NCI-H82 (cell line): Measurements from ENCODE around the gene ADSL.
"Not testable (repeated sequence)": the region's sequence is repeated elsewhere in the genome, so short reads cannot be mapped to it uniquely, and the experiment has no call there.

Experiments used
- DNase-seq: peaks from one replicate; lab custom pipeline; 2025; lab: John Stamatoyannopoulos, UW

ADSL gene

DNA sequence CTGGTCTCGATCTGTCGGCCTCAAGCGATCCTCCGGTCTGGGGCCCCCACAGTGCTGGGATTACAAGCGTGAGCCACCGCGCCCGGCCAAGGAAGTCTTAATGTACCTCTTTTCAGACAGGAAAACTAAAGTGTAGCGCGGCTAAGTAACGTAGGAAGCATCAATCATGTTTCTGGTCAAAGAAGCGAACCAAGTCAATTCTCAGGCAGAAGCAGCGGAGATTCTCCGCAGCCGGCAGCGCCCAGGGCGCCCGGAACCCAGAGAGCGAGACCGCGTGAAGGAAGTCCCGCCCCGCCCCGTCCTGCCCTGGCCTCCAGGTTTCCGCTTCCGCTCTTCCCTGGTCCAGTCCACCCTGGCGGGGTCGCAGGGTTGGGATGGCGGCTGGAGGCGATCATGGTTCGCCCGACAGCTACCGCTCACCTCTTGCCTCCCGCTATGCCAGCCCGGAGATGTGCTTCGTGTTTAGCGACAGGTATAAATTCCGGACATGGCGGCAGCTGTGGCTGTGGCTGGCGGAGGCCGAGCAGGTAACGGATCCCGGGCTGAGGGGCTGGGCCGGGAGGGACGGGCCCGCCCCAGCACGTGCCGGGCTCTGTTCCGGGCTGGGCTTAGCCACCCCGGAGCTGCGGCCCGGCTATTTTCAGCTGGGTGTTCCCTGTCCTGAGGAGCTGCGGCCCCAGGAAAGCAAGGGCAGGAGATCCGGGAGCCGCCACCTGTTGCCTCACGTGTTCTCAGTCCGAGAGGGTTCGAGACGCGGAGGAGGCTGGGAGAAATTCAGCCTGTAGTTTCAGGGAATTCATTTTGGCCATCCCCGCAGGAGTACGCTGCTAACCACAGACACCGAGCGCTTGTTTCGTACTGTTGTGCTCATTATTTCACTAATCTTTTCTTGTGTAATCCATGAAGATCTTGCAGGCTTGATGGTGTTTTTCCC, at the start of gene ADSL:
TSS of gene ADSL (plus strand) at position 316 of the 934 bp plus-strand sequence. CDS start at position 375, 59 bp downstream.
- peak; percentile 91 for DNase-seq

DNA sequence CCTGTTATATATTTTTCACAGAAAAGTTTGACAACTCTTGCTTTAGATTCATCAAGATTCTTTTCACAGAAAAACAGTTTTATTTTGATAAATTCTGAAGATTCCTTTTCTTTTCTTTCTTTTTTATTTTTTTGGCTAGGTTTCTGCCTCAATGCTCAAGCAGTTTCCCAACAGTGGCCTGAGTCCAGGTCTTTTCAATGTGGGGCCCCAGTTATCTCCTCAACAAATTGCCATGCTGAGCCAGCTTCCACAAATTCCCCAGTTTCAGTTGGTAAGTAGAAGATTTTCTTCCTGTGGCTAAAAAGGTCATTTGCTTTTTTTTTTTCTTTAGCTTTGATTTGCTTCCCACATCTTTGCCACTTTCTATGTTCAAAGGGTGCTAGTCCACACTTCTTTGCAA, 46.0 kb upstream of the ADSL start:
- DNase-seq: no peak

DNA sequence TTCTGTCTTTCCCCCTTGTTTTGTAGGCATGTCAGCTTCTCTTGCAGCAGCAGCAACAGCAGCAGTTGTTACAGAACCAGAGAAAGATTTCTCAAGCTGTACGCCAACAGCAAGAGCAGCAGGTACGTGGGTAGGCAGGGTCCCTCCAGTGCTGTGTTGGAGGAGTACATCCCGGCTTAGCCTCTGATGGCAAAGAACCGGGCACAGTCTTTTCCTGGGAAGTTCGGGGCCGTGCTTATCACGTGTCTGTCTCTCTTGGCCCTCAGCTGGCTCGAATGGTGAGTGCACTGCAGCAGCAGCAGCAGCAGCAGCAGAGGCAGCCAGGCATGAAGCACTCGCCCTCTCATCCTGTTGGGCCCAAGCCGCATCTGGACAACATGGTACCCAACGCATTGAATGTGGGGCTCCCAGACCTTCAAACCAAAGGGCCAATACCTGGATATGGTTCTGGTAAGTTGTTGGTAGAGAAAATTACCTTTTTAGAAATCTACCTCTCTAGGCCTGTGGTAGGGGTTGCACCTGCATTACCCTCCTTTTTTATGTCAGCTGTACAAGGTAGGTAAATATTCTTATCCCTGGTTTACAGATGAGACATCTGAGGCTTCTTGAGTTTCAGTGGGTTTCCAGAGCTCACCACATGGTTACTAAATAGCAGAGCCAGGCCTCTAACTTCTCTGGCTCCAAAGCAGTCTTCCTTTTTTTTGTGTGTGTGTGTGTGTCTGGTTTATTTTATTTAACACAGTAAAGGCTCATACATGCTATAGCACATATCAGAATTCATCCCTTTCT, 45.2 kb upstream of the ADSL start:
- no peak for DNase-seq

DNA sequence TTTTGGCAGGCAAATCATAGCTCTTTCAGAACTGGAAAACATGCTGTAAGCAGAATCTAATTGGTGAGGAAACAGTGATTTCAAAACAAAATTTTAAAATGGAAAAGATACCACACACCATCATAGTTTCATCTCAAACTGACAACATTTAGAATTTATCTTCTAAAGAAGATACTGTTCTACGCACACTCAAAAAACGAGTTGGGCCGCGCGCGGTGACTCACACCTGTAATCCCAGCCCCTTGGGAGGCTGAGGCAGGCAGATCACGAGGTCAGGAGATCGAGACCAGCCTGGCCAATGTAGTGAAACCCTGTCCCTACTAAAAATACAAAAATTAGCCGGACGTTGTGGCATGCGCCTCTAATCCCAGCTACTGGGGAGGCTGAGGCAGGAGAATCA, 44.2 kb upstream of the ADSL start:
- DNase-seq: no peak

DNA sequence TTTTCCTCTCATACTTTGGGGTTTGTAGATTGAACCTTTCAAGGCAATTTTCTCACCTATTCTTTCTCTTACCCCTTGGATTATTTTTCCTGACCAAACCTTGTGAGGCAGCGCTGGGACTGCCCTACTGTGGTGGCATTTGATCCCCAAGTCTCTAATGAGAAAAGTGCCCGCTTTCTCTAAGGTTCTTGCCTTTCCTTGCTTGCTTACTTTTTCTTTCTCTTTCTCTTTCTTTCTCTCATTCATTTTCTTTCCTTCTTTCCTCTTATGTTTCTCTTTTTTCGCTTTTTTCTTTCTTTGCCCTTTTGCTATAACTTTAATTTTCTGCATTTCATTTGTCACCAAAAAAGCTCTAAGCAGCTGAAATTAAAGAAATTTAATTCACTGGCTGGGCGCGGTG, 40.7 kb upstream of the ADSL start:
- DNase-seq: no peak

DNA sequence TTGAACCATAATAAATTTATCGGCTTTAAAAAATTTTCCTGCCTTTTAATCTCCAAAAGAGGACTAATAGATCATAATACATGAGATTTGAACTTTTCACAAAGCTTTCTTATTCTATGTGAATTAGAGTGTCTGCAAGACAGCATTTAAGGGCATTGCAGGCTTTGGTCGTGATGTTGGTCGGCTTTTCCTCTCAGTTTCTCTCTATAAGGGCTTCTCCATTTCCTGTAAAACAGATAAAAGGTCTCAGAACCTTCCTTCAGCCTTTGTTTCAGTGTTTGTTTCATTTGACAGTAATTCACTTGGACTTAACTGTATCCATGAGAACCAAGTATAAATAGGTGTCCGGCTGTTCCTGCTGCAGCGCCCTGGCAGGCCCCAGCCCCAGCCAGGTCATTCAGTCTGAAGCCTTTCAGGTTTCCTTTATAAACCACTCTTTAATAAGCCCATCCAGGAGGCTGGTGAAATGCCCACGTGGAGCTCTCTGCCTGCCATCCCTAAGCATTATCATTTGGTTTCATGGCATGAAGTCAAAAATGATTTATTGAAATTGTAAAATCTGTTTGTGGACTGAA, 37.2 kb upstream of the ADSL start:
- DNase-seq: no peak

DNA sequence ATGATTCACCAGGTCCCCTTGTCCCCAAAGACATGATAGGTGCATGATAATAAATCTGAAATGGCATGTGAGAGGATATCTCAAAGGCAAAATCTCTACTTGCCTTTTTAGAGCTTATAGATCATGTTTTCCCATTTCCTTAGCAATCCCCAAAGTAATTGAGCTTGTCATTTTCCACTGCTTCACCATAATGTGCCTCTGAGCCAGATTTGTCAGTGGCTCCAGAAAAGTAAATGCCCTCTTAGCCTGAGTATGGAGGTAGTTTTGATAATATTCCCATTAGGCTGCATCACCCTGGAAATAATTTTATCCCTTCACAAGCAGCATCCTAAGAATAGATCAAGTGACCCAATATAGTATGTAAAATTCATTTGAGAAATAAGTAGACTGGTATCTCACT, 36.7 kb upstream of the ADSL start:
- no peak for DNase-seq

DNA sequence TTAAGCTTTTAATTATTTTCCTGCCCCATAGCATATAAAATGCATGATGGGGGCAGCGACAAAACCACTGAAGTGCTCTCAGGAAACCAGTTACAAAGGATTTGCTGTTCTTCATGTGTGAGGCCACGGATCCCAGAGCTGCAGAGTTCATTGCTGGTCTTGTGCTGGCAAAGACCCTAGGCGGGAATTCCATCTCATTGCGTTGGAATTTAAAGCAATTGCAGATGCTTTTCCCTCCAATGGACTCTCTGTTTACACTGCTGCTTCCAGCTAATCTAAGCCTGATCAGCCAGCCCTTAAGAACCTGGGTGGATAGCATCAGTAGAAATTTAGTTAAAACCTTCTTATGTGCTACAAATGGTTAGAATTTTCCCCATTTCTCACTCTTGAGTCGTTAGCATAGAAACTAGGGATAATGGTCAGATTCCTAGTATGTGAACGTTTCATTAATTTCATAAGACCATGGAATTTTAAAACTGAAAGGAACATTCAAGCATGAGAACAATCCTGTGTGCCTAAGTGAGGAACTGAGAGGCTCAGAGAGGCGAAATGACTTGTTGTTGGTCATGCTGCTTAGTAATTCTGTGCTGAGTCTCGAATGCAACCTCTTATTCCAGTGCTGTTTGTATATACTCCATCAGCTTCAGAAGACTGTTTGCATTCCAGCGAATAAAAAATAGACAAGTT, 36.1 kb upstream of the ADSL start:
- no peak for DNase-seq

DNA sequence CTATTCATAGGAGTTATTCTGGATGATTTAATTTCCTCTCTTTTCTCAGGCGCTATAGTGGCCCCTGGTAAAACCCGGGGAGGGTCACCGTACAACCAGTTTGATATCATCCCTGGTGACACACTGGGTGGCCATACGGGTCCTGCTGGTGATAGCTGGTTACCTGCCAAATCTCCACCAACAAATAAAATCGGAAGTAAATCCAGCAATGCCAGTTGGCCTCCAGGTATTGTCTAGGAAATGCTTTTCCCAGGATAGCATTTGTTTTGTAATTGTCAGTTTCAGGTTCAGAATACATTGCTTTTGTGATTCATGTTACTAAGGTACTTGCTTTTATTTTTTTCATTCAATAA, 35.6 kb upstream of the ADSL start:
- no peak for DNase-seq

DNA sequence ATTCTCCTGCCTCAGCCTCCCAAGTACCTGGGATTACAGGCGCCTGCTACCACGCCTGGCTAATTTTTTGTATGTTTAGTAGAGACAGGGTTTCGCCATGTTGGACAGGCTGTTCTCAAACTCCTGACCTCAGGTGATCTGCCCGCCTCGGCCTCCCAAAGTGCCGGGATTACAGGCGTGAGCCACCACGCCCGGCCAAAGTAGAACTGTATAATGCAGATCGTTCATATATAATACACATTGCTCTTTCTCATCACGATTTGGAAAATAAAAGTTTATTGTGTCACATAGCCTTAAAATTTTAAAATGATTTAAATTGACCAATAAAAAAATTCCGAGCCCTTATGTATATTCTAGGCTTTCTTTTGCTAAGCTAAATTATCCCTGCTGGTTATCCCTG, 34.7 kb upstream of the ADSL start:
- DNase-seq: not testable (repeated sequence)

DNA sequence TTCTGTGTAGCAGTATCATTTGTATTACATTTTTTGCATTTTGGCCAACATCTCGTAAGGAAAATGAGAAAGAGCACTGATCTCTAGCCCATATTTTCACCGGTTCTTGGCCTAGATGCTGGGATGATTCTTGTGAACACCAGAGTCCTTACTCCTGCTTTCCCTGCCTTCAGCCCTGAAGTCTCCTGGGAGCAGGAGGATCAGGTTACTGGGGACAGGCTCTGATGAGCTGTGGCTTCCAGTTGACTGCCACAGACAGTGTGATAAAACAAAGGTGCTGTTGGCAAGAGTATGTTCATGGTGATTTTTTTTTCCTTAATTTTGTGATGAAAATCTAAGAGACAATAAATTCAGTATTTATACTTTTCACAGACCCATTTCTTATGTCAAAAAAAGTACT, 34.2 kb upstream of the ADSL start:
- no peak for DNase-seq

DNA sequence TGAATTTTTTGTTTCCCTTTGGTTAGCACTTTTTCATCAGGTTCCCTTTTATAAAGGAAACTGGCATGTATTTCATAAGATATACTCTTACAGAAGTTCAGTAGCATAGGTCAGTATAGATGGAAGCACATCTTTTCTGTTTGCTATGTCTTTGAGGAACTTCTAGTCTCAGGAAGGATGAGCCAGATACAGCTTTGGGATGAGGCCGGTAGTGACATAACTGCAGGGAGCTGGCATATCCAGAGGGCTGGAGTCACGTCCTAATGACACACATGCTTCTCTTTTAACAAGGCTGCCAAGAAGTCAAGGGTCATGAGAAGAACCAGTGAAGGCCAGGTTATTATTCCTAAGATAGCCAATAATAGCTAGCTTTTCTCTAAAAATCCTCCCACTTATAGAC, 33.3 kb upstream of the ADSL start:
- DNase-seq: no peak

DNA sequence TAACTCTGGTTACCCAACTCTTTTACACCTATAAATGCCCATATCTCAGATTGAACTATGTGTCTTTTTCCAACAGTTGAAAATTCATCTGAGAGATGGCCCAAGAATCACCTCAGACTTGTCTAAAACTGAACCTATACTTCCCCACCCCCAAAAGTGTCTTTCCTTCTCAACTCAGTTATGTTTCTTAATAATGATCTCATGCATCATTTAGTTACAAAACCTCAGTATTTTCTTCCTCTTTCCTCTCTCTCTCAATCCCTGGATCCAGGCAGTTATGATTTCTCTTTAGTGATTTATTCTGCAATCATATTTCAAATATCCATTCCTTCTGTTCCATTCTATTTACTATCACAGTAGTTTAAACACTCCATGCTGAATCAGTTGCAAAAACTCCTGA, 32.3 kb upstream of the ADSL start:
- DNase-seq: no peak

DNA sequence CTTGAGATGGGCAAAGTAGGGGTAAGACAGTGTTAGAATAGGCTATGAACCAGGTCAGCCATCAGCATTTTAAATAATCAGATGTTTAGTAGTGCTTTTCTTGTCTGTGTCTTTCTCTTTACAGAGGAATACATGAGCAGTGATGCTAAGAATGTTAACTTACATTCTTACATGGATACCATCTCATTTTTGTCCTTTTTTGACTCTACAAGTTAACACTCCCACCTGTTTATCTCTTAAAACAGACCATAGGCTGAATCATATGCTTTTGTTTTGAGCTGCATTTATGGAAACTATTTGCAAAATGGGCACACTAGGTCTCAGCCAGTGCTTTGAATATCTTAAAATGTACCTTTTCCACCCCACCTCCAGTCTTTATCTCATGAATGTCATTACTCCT, 25.6 kb upstream of the ADSL start:
- DNase-seq: no peak

DNA sequence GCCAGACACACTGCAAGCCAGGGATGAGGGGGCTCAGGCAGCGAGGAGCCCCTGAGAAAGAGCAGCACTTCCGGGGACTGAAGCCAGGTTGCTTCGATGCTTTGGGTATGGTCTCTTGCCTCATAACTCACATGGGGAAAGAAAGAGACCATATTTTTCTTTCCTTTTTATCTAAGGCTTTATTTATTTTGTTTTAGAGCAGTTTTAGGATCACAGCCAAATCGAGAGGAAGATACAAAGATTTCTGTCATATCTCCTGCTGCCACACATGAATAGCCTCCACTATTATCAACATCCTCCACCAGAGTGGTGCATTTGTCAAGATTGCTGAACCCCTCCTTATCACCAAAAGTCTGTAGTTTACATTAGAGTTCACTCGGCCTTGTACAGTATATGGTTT, 24.3 kb upstream of the ADSL start:
- DNase-seq: no peak

DNA sequence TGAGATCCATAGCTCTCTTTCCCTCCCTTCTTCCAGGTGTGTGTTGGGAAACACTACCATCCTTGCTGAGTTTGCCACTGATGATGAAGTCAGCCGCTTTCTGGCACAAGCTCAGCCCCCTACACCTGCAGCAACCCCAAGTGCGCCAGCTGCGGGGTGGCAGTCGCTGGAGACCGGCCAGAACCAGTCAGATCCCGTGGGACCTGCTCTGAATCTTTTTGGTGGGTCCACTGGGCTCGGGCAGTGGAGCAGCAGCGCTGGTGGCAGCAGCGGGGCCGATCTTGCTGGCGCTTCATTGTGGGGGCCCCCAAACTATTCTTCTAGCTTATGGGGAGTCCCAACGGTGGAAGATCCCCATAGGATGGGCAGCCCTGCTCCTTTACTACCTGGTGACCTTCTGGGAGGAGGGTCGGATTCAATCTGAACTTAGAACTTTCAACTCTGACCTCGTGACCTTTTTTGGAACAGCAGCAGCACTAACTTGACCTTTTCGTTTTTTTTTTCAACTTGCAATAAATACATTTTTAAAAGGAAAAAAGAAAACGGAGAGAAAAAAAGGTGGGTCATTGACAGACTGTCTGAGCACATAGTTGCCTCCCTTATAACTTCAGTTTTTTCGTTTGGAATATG, 23.4 kb upstream of the ADSL start:
- DNase-seq: no peak

DNA sequence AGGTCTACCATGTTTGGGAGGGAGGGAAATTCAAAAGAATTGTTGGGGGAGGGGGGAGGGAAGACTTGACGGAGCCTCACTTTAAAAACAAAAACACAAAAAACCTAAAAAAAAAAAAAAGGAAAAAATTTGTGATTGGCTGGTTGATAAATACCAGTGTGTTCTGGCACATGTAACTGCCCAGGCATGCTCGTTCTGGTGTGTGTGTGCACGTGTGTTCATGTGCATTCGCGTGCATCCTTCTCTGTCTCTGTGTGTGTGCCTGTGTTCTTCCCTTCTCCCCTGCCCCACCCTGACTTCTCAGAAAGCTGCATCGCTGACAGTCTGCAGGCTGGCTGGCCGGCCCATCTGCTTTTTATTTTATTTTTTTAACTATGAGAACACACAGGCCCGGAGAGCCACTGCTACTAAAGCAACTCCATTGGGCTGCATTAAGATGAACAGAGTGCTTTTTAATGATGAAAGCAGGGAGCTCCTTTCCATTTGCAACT, 22.6 kb upstream of the ADSL start:
- no peak for DNase-seq

DNA sequence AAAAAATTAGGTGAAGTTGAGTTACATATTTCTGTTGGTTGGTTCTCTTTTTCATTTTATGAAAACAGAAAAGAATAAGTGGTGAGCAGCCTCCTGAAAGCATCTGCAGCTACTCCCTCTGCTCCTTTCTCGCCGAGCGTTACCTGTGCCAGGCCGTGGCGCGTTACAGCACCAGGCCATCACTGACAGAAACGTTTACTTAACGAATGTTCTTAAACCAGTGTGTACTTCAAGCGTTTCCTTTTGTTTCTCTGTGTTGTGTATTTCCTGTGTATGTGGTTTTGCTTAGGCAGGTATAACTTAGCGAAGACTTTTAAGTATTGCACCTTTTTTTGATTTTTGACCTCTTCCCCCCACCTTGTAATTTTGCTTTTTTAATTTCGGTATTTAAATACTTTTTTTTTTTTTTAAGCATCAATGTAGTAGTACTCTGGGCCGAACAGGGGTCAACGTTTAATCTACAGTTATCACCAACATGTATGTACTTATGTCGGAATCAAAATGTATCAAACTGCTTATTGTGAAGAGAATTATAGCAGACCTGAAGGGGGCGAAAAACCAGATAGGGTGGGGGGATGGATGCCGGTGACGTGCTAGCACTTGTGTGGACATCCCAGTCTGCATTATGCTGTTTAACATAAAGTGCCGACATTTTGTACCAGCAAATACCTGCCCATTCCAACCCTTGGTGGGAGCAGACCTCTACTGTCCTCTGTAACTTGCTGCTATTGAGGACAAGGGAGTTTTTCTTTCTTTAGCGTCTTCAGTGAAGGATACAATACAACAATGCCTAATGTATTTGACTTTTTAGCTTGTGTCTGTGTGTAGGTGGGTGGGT, 21.6 kb upstream of the ADSL start:
- no peak for DNase-seq

DNA sequence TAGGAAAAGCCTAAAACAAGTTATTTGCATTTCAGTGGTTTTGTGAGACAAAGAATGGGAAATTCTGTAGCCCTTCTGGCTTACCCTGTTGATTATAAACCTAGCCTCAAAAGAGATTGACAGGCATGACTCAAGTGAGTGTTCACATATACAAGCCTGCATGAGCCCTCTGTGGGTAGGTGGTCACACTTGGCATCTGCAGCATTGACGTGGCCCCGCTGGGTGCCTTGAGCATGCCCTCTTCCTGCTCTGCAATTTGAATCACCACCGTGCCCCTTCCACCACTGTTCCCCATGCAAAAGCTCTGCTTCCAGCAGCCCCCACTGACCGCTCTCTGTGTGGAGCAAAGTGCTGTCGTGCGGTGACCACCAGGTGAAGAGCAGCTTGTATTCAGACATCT, 21.0 kb upstream of the ADSL start:
- no peak for DNase-seq

DNA sequence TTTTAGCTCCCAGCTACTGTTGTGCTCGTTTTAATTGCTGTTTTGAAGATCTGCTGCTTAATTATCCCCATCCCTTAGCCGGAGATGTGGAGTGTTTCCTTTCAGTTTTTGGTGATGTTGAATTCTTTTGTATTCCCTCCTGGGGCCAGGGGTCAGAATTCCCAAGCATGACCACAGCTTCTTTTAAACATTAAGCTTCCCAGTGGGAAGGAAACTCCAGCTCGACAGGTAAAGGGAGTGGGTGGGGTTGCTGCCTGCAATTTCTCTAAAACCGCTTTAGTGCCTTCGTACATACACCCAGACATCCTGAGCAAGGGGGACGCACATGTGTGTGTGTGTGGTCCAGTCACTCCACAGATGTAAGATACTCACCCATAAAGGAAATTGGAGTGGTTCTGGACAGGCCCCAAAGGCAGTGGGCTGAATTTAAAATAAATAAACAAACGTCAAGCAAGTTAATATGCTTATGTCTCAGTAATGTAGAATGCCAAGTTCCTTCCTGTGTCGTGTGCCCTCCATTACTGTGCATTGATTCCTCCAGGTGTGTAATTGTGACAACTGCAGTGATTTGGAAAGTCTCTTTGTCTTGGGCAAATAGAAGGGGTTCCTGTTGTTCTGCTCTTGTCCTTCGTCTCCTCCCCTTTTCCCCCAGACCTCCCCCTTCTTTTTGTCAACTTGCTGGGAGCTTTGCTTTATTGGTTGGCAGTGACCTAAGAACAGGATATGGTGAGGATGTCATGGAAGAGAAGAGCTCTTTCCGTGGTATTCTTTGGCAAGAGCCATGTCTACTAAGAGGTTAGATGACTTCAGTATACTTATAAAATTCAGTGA, 19.2 kb upstream of the ADSL start:
- DNase-seq: no peak
